GM18861 (cell line): Measurements from ENCODE around the gene PTPN14.

ENCODE experiments used
- ATAC-seq: cut with Tn5 transposase; IDR thresholded peaks from one replicate; pipeline ENCODE4 v1.9.1; 2021; ENCODE audit not compliant: unreplicated experiment

The PTPN14 gene

GRCh38 chr1:214569357-214570004 is 18.1 kb upstream of the PTPN14 start:
- ATAC-seq = no peak

GRCh38 chr1:214568328-214568727 is 16.9 kb upstream of the PTPN14 start:
- ATAC-seq = no peak

- ATAC-seq = no peak
Measured at GRCh38 chr1:214567481-214567980, 16.1 kb upstream of the PTPN14 start.

GRCh38 chr1:214566158-214567104 is 15.0 kb upstream of the PTPN14 start:
- ATAC-seq = no peak

- ATAC-seq = no peak
Measured at GRCh38 chr1:214565310-214565709, 13.9 kb upstream of the PTPN14 start.

- ATAC-seq = no peak
Measured at GRCh38 chr1:214563881-214564280, 12.5 kb upstream of the PTPN14 start.

GRCh38 chr1:214557952-214558735 is 6.7 kb upstream of the PTPN14 start:
- no peak for ATAC-seq

GRCh38 chr1:214553142-214553710 is 1.8 kb upstream of the PTPN14 start:
- ATAC-seq = no peak

- no peak for ATAC-seq
Measured at GRCh38 chr1:214552174-214552608, 789 bp upstream of the PTPN14 start.

GRCh38 chr1:214550857-214551435 is 456 bp downstream of the PTPN14 start:
- ATAC-seq = no peak

- ATAC-seq = no peak
Measured at GRCh38 chr1:214550013-214550856, 1.2 kb downstream of the PTPN14 start.

GRCh38 chr1:214549604-214550003 is 1.8 kb downstream of the PTPN14 start:
- no peak for ATAC-seq

- ATAC-seq = no peak
Measured at GRCh38 chr1:214548988-214549387, 2.4 kb downstream of the PTPN14 start.

GRCh38 chr1:214548271-214548670 is 3.1 kb downstream of the PTPN14 start:
- ATAC-seq = no peak

- no peak for ATAC-seq
Measured at GRCh38 chr1:214547747-214548146, 3.7 kb downstream of the PTPN14 start.

- ATAC-seq = no peak
Measured at GRCh38 chr1:214546886-214547641, 4.3 kb downstream of the PTPN14 start.

GRCh38 chr1:214546084-214546483 is 5.3 kb downstream of the PTPN14 start:
- no peak for ATAC-seq

GRCh38 chr1:214545293-214545692 is 6.1 kb downstream of the PTPN14 start:
- ATAC-seq = no peak

GRCh38 chr1:214544791-214545190 is 6.6 kb downstream of the PTPN14 start:
- no peak for ATAC-seq
